GM12801 (cell line): Measurements from ENCODE around the gene FANCD2.

ENCODE experiments used
- TF ChIP-seq, protein P1 (sequence below): IDR thresholded peaks from one replicate; pipeline ENCODE4 v1.5.1; 2011; ENCODE audit warnings: control low read depth; ENCODE audit not compliant: insufficient read length; ENCODE audit errors: extremely low read depth

FANCD2 gene

DNA sequence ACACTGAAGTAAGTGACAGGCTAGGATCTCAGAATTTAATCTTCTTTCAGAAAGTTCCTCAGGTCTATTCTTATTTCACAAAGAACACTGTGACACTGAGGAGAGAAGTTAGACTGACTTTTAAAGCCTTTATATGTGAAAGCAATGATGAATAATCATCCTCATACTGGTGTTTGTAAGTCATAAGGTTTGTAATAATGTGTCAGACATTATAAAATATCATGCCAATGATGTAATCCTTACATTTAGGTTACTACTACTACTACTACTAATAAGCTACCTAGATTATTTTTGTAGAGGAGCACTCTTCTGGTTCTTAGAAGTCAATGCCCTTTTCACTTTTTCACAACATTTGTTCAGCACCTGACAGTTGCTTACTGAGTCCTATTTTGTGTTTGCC lies 48.4 kb downstream of the FANCD2 start:
- TF ChIP-seq, protein P1, sequence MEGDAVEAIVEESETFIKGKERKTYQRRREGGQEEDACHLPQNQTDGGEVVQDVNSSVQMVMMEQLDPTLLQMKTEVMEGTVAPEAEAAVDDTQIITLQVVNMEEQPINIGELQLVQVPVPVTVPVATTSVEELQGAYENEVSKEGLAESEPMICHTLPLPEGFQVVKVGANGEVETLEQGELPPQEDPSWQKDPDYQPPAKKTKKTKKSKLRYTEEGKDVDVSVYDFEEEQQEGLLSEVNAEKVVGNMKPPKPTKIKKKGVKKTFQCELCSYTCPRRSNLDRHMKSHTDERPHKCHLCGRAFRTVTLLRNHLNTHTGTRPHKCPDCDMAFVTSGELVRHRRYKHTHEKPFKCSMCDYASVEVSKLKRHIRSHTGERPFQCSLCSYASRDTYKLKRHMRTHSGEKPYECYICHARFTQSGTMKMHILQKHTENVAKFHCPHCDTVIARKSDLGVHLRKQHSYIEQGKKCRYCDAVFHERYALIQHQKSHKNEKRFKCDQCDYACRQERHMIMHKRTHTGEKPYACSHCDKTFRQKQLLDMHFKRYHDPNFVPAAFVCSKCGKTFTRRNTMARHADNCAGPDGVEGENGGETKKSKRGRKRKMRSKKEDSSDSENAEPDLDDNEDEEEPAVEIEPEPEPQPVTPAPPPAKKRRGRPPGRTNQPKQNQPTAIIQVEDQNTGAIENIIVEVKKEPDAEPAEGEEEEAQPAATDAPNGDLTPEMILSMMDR, result no peak

DNA sequence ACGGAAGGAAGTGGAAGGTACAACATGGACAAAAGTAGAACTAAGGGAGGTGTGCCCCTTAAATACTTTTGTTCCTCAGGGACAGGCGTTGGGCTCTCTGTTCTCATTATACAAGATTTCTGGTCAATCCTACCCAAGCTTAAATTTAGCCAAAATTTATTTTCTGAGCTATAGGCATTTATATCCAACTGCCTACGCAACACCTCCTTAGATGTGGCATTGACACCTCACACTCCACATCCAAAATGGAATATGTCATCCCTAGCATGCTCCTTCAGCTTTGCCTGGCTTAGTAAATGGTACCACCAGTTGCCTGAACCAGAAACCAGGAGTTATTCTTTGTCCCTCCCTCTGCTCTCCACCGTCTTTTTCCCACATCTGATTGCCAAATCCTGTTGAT lies 55.6 kb downstream of the FANCD2 start:
- TF ChIP-seq, protein P1, result no peak

DNA sequence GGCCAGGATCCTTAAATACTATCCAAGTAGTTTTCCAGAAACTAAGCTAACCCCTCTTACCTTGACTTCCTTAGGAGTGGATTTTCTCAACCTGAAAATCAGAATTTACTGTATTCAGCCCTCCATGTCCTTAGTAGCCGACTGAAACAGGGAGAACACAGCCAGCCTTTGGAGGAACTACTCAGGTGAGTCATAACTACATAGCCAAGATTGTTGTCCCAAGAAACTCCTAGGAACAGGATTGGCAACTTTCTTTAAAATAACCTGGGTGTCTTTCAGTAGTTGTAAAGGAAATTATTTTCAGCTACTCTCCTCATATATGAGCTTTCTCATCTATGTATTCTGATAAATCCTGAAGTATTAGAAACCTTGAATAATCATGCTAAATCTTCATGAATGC lies 59.5 kb downstream of the FANCD2 start:
- TF ChIP-seq, protein P1, result no peak

DNA sequence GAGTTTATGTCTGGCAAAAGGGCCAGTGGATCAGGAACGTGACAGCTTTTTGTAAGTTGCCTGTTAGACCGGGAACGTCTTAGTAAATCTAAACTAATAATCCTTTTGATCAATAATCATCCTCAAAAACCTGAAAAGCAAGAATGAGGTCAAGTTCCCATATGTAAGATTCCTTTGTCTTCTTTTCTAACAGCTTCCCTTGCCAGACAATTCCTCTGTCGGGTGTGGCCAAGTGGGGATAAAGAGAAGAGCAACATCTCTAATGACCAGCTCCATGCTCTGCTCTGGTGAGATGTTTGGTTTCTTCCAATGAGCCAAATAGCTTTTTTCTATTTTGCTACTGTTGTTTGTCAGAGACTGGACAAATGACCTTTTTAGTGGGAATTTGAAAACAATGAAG lies 62.0 kb downstream of the FANCD2 start:
- TF ChIP-seq, protein P1, result no peak

DNA sequence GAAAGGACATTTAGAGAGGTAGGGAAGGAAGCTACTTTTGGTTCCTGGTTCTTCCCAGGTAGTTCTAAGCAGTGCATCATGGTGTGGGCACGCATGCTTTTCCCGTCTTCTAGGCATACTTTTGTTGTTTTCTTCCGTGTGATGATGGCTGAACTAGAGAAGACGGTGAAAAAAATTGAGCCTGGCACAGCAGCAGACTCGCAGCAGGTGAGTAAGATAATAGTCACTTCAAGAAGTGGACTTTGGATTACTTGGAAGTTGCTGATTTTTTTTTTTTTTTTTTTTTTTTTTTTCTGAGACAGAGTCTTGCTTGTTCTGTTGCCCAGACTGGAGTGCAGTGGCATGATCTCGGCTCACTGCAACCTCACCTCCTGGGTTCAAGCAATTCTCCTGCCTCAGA lies 63.9 kb downstream of the FANCD2 start:
- TF ChIP-seq, protein P1, result no peak

DNA sequence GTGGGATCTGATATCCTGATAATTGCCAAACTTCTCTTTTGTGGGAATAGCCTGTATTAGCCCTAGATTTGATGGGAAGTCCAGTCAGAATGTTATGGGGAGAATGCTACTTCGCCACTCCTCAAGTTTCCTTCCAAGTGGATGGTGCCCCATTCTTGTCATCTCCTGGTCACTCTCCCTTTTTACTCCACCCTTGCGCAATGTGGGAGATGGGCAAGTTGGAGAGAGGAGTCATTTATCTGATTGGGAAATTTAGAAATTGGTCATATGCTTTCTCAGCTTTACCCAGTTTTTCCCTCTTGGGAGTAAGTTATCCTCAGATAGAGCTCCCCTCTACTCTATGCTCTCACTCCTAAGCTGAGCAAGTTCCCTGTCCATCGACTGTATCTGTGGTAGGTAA lies 67.4 kb downstream of the FANCD2 start:
- TF ChIP-seq, protein P1, result no peak

DNA sequence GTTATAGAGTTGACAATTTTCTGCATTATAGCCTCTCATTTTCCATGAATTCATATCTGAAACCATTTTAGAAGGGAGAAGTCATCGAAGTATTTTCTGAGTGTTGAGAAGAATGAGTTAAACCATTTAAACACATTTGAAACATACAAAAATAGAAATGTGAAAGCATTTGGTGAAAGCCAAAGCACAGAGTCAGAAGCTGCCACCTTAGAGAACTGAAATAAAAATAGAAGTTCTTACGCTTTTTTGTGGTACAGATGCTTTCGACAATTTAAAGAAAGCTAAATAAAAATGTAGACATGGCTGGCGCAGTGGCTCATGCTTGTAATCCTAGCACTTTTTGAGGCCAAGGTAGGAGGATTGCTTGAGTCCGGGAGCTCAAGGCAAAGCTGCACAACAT lies 72.8 kb downstream of the FANCD2 start:
- TF ChIP-seq, protein P1, result no peak

DNA sequence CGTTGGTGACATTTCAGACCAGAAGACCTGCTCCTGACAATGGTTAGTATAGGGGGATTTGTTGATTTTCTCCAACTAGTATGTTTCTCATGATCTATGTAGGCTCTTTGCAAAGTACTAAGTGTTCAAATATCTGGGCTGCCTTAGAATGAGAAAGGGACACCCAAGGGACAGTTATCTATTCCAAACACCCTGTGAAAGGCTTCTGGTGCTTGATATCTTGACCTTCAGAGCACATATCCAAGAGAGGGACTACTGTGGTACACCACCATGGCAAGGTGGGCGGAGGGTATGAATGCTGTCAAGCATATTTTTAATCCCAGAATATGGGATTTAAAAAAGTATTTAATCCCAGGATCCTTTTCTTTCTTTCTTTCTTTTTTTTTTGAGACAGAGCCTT lies 80.7 kb downstream of the FANCD2 start:
- TF ChIP-seq, protein P1, result no peak
